IMR-90 (cell line): ENCODE results near the gene SLC19A2. TPM values are rescaled to one million over a fixed set of nuclear protein-coding genes. Genes with fewer than 3 reads are reported as not detected.

Source experiments
- ATAC-seq: fragments of 200-7000 bp; cut with Tn5 transposase; 2 replicates; pipeline ENCODE4 v1.9.1; 2020; ENCODE audit warnings: low read depth, mild to moderate bottlenecking, moderate library complexity
- BruUV-seq: library from RNA; stranded (reverse); fragments of 400-500 nt; replicated peaks from 2 replicates; lab custom pipeline; 2021; lab: Mats Ljungman, UMichigan
- CTCF ChIA-PET: fragments of 300-600 bp; formaldehyde crosslinking; extraction: SDS; loops from one replicate; lab custom pipeline; 2021; ENCODE audit warnings: antibody characterized with exemption; lab: Yijun Ruan, JAX
- POLR2A ChIA-PET: fragments of 300-600 bp; sonication (Branson Sonifier 250); formaldehyde crosslinking; loops from one replicate; lab custom pipeline; 2022; ENCODE audit warnings: antibody characterized with exemption; ENCODE audit not compliant: unreplicated experiment; lab: Charles Lee
- DNase-seq: peaks from one replicate; pipeline ENCODE4 v3.0.0; 2013
- H2AFZ ChIP-seq: replicated peaks from 2 replicates; pipeline ENCODE3; 2013; ENCODE audit warnings: low read length, mild to moderate bottlenecking; ENCODE audit not compliant: poor library complexity
- H2AK5ac ChIP-seq: 2 replicates; pipeline ENCODE4 v1.6.1; 2013; ENCODE audit warnings: low read depth, low read length, inconsistent platforms
- H2AK9ac ChIP-seq: replicated peaks from 2 replicates; pipeline ENCODE3; 2013; ENCODE audit warnings: mild to moderate bottlenecking, low read depth, low read length, moderate library complexity; ENCODE audit not compliant: poor library complexity
- H2BK120ac ChIP-seq: 2 replicates; pipeline ENCODE4 v1.6.1; 2013; ENCODE audit warnings: low read depth, low read length, inconsistent platforms
- H2BK15ac ChIP-seq: 3 replicates; pipeline ENCODE4 v1.6.1; 2013; ENCODE audit warnings: low read depth, low read length, inconsistent platforms
- H2BK20ac ChIP-seq: 2 replicates; pipeline ENCODE4 v1.6.1; 2013; ENCODE audit warnings: low read depth, mild to moderate bottlenecking, inconsistent platforms, low read length, moderate library complexity
- H2BK5ac ChIP-seq: 2 replicates; pipeline ENCODE4 v1.6.1; 2013; ENCODE audit warnings: mild to moderate bottlenecking, low read depth, low read length, inconsistent platforms; ENCODE audit not compliant: poor library complexity, severe bottlenecking
- H3K14ac ChIP-seq: replicated peaks from 2 replicates; pipeline ENCODE4 v1.6.1; 2013; ENCODE audit warnings: low read depth, low read length, inconsistent platforms
- H3K18ac ChIP-seq: 2 replicates; pipeline ENCODE4 v1.6.1; 2013; ENCODE audit warnings: low read depth, low read length, control low read depth
- H3K23ac ChIP-seq: 2 replicates; pipeline ENCODE4 v1.6.1; 2013; ENCODE audit warnings: low read depth, low read length, inconsistent platforms
- H3K27ac ChIP-seq: 2 replicates; pipeline ENCODE4 v1.5.1; 2013; ENCODE audit warnings: mild to moderate bottlenecking, control low read depth, low read length; ENCODE audit not compliant: insufficient read depth
- H3K27me3 ChIP-seq: 2 replicates; pipeline ENCODE4 v1.6.1; 2013; ENCODE audit warnings: low read length; ENCODE audit not compliant: control insufficient read depth, insufficient read depth
- H3K36me3 ChIP-seq: 2 replicates; pipeline ENCODE4 v1.6.1; 2013; ENCODE audit warnings: low read length, mixed read lengths; ENCODE audit not compliant: control insufficient read depth, insufficient read depth
- H3K4ac ChIP-seq: 2 replicates; pipeline ENCODE4 v1.6.1; 2013; ENCODE audit warnings: low read depth, low read length, inconsistent platforms
- H3K4me1 ChIP-seq: 2 replicates; pipeline ENCODE4 v1.6.1; 2013; ENCODE audit warnings: low read length, mixed read lengths; ENCODE audit not compliant: control insufficient read depth, insufficient read depth
- H3K4me2 ChIP-seq: 2 replicates; pipeline ENCODE4 v1.6.1; 2013; ENCODE audit warnings: low read depth, mild to moderate bottlenecking, control low read depth, low read length, moderate library complexity
- H3K4me3 ChIP-seq: 2 replicates; pipeline ENCODE4 v1.5.1; 2013; ENCODE audit warnings: low read depth, mild to moderate bottlenecking, control low read depth, low read length, moderate library complexity; ENCODE audit not compliant: insufficient read depth
- H3K56ac ChIP-seq: 2 replicates; pipeline ENCODE4 v1.6.1; 2013; ENCODE audit warnings: low read length, inconsistent platforms; ENCODE audit not compliant: insufficient read depth; ENCODE audit errors: extremely low read depth
- H3K79me1 ChIP-seq, 2 experiments: 2 replicates each; pipeline ENCODE4 v1.6.1; 2013; ENCODE audit warnings: low read length in 2 of 2, inconsistent platforms in 1 of 2, low read depth in 1 of 2
- H3K9ac ChIP-seq: 2 replicates; pipeline ENCODE4 v1.6.1; 2013; ENCODE audit warnings: low read depth, low read length, control low read depth
- H3K9me1 ChIP-seq: 2 replicates; pipeline ENCODE4 v1.6.1; 2013; ENCODE audit warnings: low read length, inconsistent platforms; ENCODE audit not compliant: insufficient read depth
- H3K9me3 ChIP-seq: 2 replicates; pipeline ENCODE4 v1.6.1; 2013; ENCODE audit warnings: low read length; ENCODE audit not compliant: control insufficient read depth, insufficient read depth
- H4K20me1 ChIP-seq: 2 replicates; pipeline ENCODE4 v1.6.1; 2013; ENCODE audit warnings: low read length, inconsistent platforms; ENCODE audit not compliant: insufficient read depth
- H4K5ac ChIP-seq: 2 replicates; pipeline ENCODE4 v1.6.1; 2013; ENCODE audit warnings: mild to moderate bottlenecking, low read depth, low read length, control low read depth
- H4K8ac ChIP-seq, 2 experiments: 2 replicates each; pipeline ENCODE4 v1.6.1; 2013; ENCODE audit warnings: low read depth in 2 of 2, low read length in 2 of 2, control low read depth in 1 of 2, inconsistent platforms in 1 of 2
- H4K91ac ChIP-seq: 2 replicates; pipeline ENCODE4 v1.6.1; 2013; ENCODE audit warnings: low read depth, low read length, inconsistent platforms; ENCODE audit not compliant: insufficient read depth
- BHLHE40 ChIP-seq: fragments of 150-350 bp; IDR thresholded peaks from 2 replicates; pipeline ENCODE4 v1.6.1; 2016; ENCODE audit warnings: mild to moderate bottlenecking, low read depth, low read length
- CEBPB ChIP-seq: IDR thresholded peaks from 2 replicates; pipeline ENCODE4 v1.6.1; 2012; ENCODE audit warnings: low read depth, low read length, improper control_type of control experiment
- CHD1 ChIP-seq: IDR thresholded peaks from 2 replicates; pipeline ENCODE4 v1.6.1; 2012; ENCODE audit warnings: low read depth, low read length, improper control_type of control experiment
- FOS ChIP-seq: fragments of 150-350 bp; IDR thresholded peaks from 2 replicates; pipeline ENCODE4 v1.6.1; 2016; ENCODE audit warnings: low read depth, low read length
- MAFK ChIP-seq: IDR thresholded peaks from 2 replicates; pipeline ENCODE4 v1.6.1; 2012; ENCODE audit warnings: low read depth, low read length, improper control_type of control experiment
- MAZ ChIP-seq: IDR thresholded peaks from 2 replicates; pipeline ENCODE4 v1.6.1; 2012; ENCODE audit warnings: low read depth, mild to moderate bottlenecking, low read length, improper control_type of control experiment, moderate library complexity, borderline replicate concordance
- MXI1 ChIP-seq: IDR thresholded peaks from 2 replicates; pipeline ENCODE4 v1.6.1; 2012; ENCODE audit warnings: low read depth, mild to moderate bottlenecking, low read length, moderate library complexity, borderline replicate concordance
- NFE2L2 ChIP-seq: fragments of 150-350 bp; IDR thresholded peaks from 2 replicates; pipeline ENCODE4 v1.6.1; 2016; ENCODE audit warnings: low read depth, mild to moderate bottlenecking, low read length
- POLR2A ChIP-seq: IDR thresholded peaks from 2 replicates; pipeline ENCODE4 v1.6.1; 2012; ENCODE audit warnings: mild to moderate bottlenecking, low read depth, low read length
- RAD21 ChIP-seq: IDR thresholded peaks from 2 replicates; pipeline ENCODE4 v1.6.1; 2012; ENCODE audit warnings: low read length, improper control_type of control experiment
- RCOR1 ChIP-seq: IDR thresholded peaks from 2 replicates; pipeline ENCODE4 v1.6.1; 2012; ENCODE audit warnings: mild to moderate bottlenecking, low read length, improper control_type of control experiment; ENCODE audit not compliant: insufficient replicate concordance
- RFX5 ChIP-seq: IDR thresholded peaks from 2 replicates; pipeline ENCODE4 v1.8.0; 2012; ENCODE audit warnings: low read depth, mild to moderate bottlenecking, low read length, moderate library complexity
- SMC3 ChIP-seq: fragments of 150-350 bp; IDR thresholded peaks from 2 replicates; pipeline ENCODE4 v1.6.1; 2016; ENCODE audit warnings: low read depth, mild to moderate bottlenecking, antibody characterized with exemption, low read length, moderate library complexity
- USF2 ChIP-seq: fragments of 150-350 bp; IDR thresholded peaks from 2 replicates; pipeline ENCODE4 v1.6.1; 2017; ENCODE audit warnings: mild to moderate bottlenecking, antibody characterized with exemption, low read length, low read depth
- WGBS, 2 experiments: methylation state at CpG; one replicate each; pipeline versions ENCODE4 v1.1.5 to v1.1.7; 2013; ENCODE audit warnings: missing lambda C conversion rate in 2 of 2; ENCODE audit not compliant: insufficient read length in 1 of 2; ENCODE audit errors: extremely low coverage in 2 of 2; 5-methylcytosine and 5-hydroxymethylcytosine counted together
- dilution Hi-C: fragments of 300-500 bp; cut with HindIII; formaldehyde crosslinking; loops from one replicate; pipeline ENCODE4 v1.14.3; 2018; ENCODE audit warnings: low sequenced_read_pairs; ENCODE audit not compliant: unreplicated experiment
- in situ Hi-C: fragments of 300-500 bp; cut with MboI; formaldehyde crosslinking; loops from 3 replicates; pipeline ENCODE4 v1.14.3; 2019; ENCODE audit warnings: low sequenced_read_pairs, inconsistent platforms, mixed read lengths
- intact Hi-C: fragments of 100-400 bp; cut with micrococcal nuclease; formaldehyde crosslinking; loops from 2 replicates; pipeline ENCODE4 v1.10.0; 2022
- polyA plus RNA-seq, 3 experiments: library from polyadenylated mRNA; depleted of rRNA; stranded (reverse); fragments of >200 nt; gene quantifications; 2 replicates each; pipeline ENCODE4 v1.2.3, GENCODE V29; 2012; ENCODE audit warnings: low replicate concordance in 1 of 3
- total RNA-seq: library from RNA; depleted of rRNA; stranded (reverse); fragments of >200 nt; gene quantifications from 2 replicates; pipeline ENCODE4 v1.2.3, GENCODE V29; 2012
- TF ChIP-seq, protein P1 (sequence below): conservative IDR thresholded peaks from 2 replicates; pipeline ENCODE4 v1.5.1; 2012; ENCODE audit warnings: mild to moderate bottlenecking, low read depth, low read length, improper control_type of control experiment
- TF ChIP-seq, protein P2 (sequence below): fragments of 150-350 bp; IDR thresholded peaks from 2 replicates; pipeline ENCODE4 v1.6.1; 2016; ENCODE audit warnings: low read depth, mild to moderate bottlenecking, low read length, moderate library complexity, borderline replicate concordance

The SLC19A2 gene
- total and polyA plus RNA-seq, 2 of the 4 experiments (the other 2 are of a cell fraction): 3.6 to 5.2 TPM

GRCh38 chr1:169483500-169483966 lies 2.2 kb downstream of the SLC19A2 start:
- peaks cover 5% of the 10 kb centered on the region for H3K4me1 ChIP-seq
- H2BK120ac ChIP-seq: no peak overlapping the region
- no peak overlapping the region for H2BK20ac ChIP-seq
- no peak overlapping the region for H3K27ac ChIP-seq
- H3K36me3 ChIP-seq: no peaks in the 10 kb centered on the region
- intact Hi-C loops: loop anchor here (10.0 kb wide), 1 partner anchor 321 kb away; no protein-coding TSS in a partner anchor
- dilution Hi-C loops: no loop called here
- H4K20me1 ChIP-seq: no peaks in the 10 kb centered on the region
- H4K5ac ChIP-seq: no peak overlapping the region
- ATAC-seq: no peak
- H2AK5ac ChIP-seq: no peak overlapping the region
- 0 out of 2 replicates have a peak, but pooled peaks cover 4% of the 10 kb centered on the region for H3K9me1 ChIP-seq
- CTCF ChIA-PET: no interaction called here
- no peaks in the 10 kb centered on the region for H3K27me3 ChIP-seq
- peak; percentile 79 for DNase-seq
- peaks cover 9 to 21% of the 10 kb centered on the region in 2 experiments; a peak in 3 of 4 replicates for H3K79me1 ChIP-seq
- H3K9ac ChIP-seq: no peak overlapping the region
- H3K9me3 ChIP-seq: no peaks in the 10 kb centered on the region
- no peak overlapping the region for H2AFZ ChIP-seq
- H3K56ac ChIP-seq: no peak overlapping the region
- 46% methylated on average over 2 of the region's 5 CpGs; no CpG with 5 or more reads in 1 of the 2 experiments for whole genome bisulfite sequencing, 2 experiments
- no peak overlapping the region for H2AK9ac ChIP-seq
- peak overlapping the region; percentile 97 for H3K4me2 ChIP-seq
- H3K14ac ChIP-seq: peak overlapping the region; percentile 43; the same call in 1 of the 2 replicates
- H4K91ac ChIP-seq: no peak overlapping the region
- no peak for TF ChIP-seq FOS
- no peak for TF ChIP-seq RAD21
- TF ChIP-seq POLR2A: peak; percentile 61
- TF ChIP-seq, protein P1, sequence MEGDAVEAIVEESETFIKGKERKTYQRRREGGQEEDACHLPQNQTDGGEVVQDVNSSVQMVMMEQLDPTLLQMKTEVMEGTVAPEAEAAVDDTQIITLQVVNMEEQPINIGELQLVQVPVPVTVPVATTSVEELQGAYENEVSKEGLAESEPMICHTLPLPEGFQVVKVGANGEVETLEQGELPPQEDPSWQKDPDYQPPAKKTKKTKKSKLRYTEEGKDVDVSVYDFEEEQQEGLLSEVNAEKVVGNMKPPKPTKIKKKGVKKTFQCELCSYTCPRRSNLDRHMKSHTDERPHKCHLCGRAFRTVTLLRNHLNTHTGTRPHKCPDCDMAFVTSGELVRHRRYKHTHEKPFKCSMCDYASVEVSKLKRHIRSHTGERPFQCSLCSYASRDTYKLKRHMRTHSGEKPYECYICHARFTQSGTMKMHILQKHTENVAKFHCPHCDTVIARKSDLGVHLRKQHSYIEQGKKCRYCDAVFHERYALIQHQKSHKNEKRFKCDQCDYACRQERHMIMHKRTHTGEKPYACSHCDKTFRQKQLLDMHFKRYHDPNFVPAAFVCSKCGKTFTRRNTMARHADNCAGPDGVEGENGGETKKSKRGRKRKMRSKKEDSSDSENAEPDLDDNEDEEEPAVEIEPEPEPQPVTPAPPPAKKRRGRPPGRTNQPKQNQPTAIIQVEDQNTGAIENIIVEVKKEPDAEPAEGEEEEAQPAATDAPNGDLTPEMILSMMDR: no peak
- TF ChIP-seq RFX5: no peak
- no peak for TF ChIP-seq MAFK
- TF ChIP-seq CHD1: no peak
- TF ChIP-seq NFE2L2: no peak
- no peak for TF ChIP-seq BHLHE40
- no peak for TF ChIP-seq MAZ
- TF ChIP-seq CEBPB: peak; percentile 26; the same call in 1 of the 2 replicates
- TF ChIP-seq USF2: peak; percentile 77
- TF ChIP-seq, protein P2, sequence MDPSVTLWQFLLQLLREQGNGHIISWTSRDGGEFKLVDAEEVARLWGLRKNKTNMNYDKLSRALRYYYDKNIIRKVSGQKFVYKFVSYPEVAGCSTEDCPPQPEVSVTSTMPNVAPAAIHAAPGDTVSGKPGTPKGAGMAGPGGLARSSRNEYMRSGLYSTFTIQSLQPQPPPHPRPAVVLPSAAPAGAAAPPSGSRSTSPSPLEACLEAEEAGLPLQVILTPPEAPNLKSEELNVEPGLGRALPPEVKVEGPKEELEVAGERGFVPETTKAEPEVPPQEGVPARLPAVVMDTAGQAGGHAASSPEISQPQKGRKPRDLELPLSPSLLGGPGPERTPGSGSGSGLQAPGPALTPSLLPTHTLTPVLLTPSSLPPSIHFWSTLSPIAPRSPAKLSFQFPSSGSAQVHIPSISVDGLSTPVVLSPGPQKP: no peak
- TF ChIP-seq SMC3: no peak
- no peak for TF ChIP-seq RCOR1
- peak; percentile 62; the same call in 1 of the 2 replicates for TF ChIP-seq MXI1
- H4K8ac ChIP-seq: no peak overlapping the region
- peak overlapping the region; percentile 19; the same call in 1 of the 2 replicates for H3K4me3 ChIP-seq
- no peak overlapping the region for H2BK15ac ChIP-seq
- POLR2A ChIA-PET: no interaction called here
- no peak overlapping the region for H3K18ac ChIP-seq
- no peak overlapping the region for H3K4ac ChIP-seq
- no peak overlapping the region for H2BK5ac ChIP-seq
- BruUV-seq: no TSS peak
- in situ Hi-C loops: loop anchor here (5.0 to 10.0 kb wide), 2 partner anchors 324 to 369 kb away; no protein-coding TSS in a partner anchor
- peak overlapping the region; percentile 73; the same call in 1 of the 2 replicates for H3K23ac ChIP-seq
